MM.1S (cell line): ENCODE measurements around the gene INSYN2A.

Experiments
- DNase-seq: peaks from one replicate; pipeline ENCODE4 v3.0.0-alpha.2; 2015
- H2AFZ ChIP-seq: fragments of 300-600 bp; sonication (generic); 2 replicates; pipeline ENCODE4 v1.6.0; 2016; ENCODE audit warnings: antibody characterized with exemption, low read length
- H3F3A ChIP-seq: fragments of 300-600 bp; sonication (generic); 2 replicates; pipeline ENCODE4 v1.6.1; 2016; ENCODE audit warnings: mild to moderate bottlenecking, antibody characterized with exemption, low read length, moderate library complexity, mixed read lengths; ENCODE audit not compliant: insufficient read depth
- H3K27ac ChIP-seq: fragments of 300-600 bp; sonication (generic); 2 replicates; pipeline ENCODE4 v1.5.1; 2016; ENCODE audit warnings: mild to moderate bottlenecking, low read length
- H3K27me3 ChIP-seq: fragments of 300-600 bp; sonication (generic); replicated peaks from 2 replicates; pipeline ENCODE4 v1.6.0; 2016; ENCODE audit warnings: low read length; ENCODE audit not compliant: insufficient read depth
- H3K36me3 ChIP-seq: fragments of 300-600 bp; sonication (generic); replicated peaks from 2 replicates; pipeline ENCODE4 v1.6.1; 2016; ENCODE audit warnings: mild to moderate bottlenecking, low read length, mixed read lengths; ENCODE audit not compliant: insufficient read depth
- H3K4me1 ChIP-seq: fragments of 300-600 bp; sonication (generic); 2 replicates; pipeline ENCODE4 v1.6.1; 2016; ENCODE audit warnings: low read length, mixed read lengths
- H3K4me2 ChIP-seq: fragments of 300-600 bp; sonication (generic); 2 replicates; pipeline ENCODE4 v1.6.0; 2016; ENCODE audit warnings: low read depth, low read length
- H3K4me3 ChIP-seq: fragments of 300-600 bp; sonication (generic); 2 replicates; pipeline ENCODE4 v1.5.1; 2016; ENCODE audit warnings: low read length, mixed read lengths
- H3K79me2 ChIP-seq: fragments of 300-600 bp; sonication (generic); 2 replicates; pipeline ENCODE4 v1.6.1; 2016; ENCODE audit warnings: mixed run types, low read length, mixed read lengths
- H3K9ac ChIP-seq: fragments of 300-600 bp; sonication (generic); 2 replicates; pipeline ENCODE4 v1.6.1; 2016; ENCODE audit warnings: low read length, mixed read lengths
- H3K9me2 ChIP-seq: fragments of 300-600 bp; sonication (generic); replicated peaks from 2 replicates; pipeline ENCODE4 v1.6.1; 2016; ENCODE audit warnings: mild to moderate bottlenecking, low read length, mixed read lengths; ENCODE audit not compliant: insufficient read depth
- H3K9me3 ChIP-seq: fragments of 300-600 bp; sonication (generic); replicated peaks from 2 replicates; pipeline ENCODE4 v1.6.1; 2016; ENCODE audit warnings: mild to moderate bottlenecking, low read length, mixed read lengths; ENCODE audit not compliant: insufficient read depth
- H4K20me1 ChIP-seq: fragments of 300-600 bp; sonication (generic); 2 replicates; pipeline ENCODE4 v1.6.1; 2016; ENCODE audit warnings: mild to moderate bottlenecking, low read length, moderate library complexity, mixed read lengths; ENCODE audit not compliant: insufficient read depth
- EZH2 ChIP-seq: fragments of 300-600 bp; sonication (generic); optimal IDR thresholded peaks from 2 replicates; pipeline ENCODE3; 2017; ENCODE audit warnings: low read depth, mild to moderate bottlenecking, antibody characterized with exemption, low read length, mixed read lengths
- EZH2phosphoT487 ChIP-seq: fragments of 300-600 bp; sonication (generic); IDR thresholded peaks from 2 replicates; pipeline ENCODE4 v1.6.1; 2018; ENCODE audit warnings: antibody characterized with exemption, low read length
- TF ChIP-seq, protein P1 (sequence below): fragments of 300-600 bp; sonication (generic); IDR thresholded peaks from 2 replicates; pipeline ENCODE4 v1.5.1; 2016; ENCODE audit warnings: antibody characterized with exemption, low read length, mixed read lengths

INSYN2A gene

DNA sequence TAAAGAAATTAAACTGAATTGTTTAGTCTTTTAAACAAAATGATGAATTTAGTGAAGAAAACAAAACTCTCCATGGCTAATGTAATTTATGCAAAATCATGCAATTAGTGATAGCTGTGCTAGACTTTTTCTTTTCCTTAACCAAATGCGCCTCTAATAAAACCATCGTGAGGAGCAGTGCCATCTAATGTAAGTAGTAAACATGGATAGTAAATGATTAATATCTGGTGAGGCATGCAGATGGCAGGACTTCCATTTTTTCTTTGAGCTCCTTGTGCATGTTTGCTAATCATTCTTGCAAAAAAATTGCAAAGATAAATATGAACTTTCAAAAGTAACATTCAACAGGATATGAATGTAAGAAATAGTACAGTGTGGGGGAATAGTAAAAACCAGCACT is 2.3 kb downstream of the INSYN2A start:
- H3K4me2 ChIP-seq: no peak overlapping the region
- no peaks in the 10 kb centered on the region for H3K4me1 ChIP-seq
- no peak overlapping the region for H3K27ac ChIP-seq
- no peaks in the 10 kb centered on the region for H4K20me1 ChIP-seq
- TF ChIP-seq, protein P1, sequence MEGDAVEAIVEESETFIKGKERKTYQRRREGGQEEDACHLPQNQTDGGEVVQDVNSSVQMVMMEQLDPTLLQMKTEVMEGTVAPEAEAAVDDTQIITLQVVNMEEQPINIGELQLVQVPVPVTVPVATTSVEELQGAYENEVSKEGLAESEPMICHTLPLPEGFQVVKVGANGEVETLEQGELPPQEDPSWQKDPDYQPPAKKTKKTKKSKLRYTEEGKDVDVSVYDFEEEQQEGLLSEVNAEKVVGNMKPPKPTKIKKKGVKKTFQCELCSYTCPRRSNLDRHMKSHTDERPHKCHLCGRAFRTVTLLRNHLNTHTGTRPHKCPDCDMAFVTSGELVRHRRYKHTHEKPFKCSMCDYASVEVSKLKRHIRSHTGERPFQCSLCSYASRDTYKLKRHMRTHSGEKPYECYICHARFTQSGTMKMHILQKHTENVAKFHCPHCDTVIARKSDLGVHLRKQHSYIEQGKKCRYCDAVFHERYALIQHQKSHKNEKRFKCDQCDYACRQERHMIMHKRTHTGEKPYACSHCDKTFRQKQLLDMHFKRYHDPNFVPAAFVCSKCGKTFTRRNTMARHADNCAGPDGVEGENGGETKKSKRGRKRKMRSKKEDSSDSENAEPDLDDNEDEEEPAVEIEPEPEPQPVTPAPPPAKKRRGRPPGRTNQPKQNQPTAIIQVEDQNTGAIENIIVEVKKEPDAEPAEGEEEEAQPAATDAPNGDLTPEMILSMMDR: no peak
- TF ChIP-seq EZH2 (no peak), EZH2phosphoT487 (no peak)
- H3K4me3 ChIP-seq: no peak overlapping the region
- no peaks in the 10 kb centered on the region for H3F3A ChIP-seq
- no peaks in the 10 kb centered on the region for H3K36me3 ChIP-seq
- no peaks in the 10 kb centered on the region for H3K9me3 ChIP-seq
- no peak overlapping the region for H2AFZ ChIP-seq
- H3K79me2 ChIP-seq: no peaks in the 10 kb centered on the region
- H3K9me2 ChIP-seq: no peaks in the 10 kb centered on the region
- no peak overlapping the region for H3K9ac ChIP-seq
- H3K27me3 ChIP-seq: no peaks in the 10 kb centered on the region
- DNase-seq: no peak

- H2AFZ ChIP-seq: no peak overlapping the region
- no peak overlapping the region for H3K27ac ChIP-seq
- H3K27me3 ChIP-seq: no peaks in the 10 kb centered on the region
- H3K4me1 ChIP-seq: no peaks in the 10 kb centered on the region
- no peaks in the 10 kb centered on the region for H3K9me3 ChIP-seq
- no peaks in the 10 kb centered on the region for H3K36me3 ChIP-seq
- TF ChIP-seq EZH2phosphoT487 (no peak), EZH2 (no peak)
- TF ChIP-seq, protein P1: no peak
- no peaks in the 10 kb centered on the region for H3K79me2 ChIP-seq
- H3K9ac ChIP-seq: no peak overlapping the region
- H3F3A ChIP-seq: no peaks in the 10 kb centered on the region
- H3K9me2 ChIP-seq: no peaks in the 10 kb centered on the region
- no peak for DNase-seq
- H3K4me3 ChIP-seq: no peak overlapping the region
- no peak overlapping the region for H3K4me2 ChIP-seq
- no peaks in the 10 kb centered on the region for H4K20me1 ChIP-seq
Measured at GRCh38 chr10:127193125-127193524, 3.3 kb downstream of the INSYN2A start.

DNA sequence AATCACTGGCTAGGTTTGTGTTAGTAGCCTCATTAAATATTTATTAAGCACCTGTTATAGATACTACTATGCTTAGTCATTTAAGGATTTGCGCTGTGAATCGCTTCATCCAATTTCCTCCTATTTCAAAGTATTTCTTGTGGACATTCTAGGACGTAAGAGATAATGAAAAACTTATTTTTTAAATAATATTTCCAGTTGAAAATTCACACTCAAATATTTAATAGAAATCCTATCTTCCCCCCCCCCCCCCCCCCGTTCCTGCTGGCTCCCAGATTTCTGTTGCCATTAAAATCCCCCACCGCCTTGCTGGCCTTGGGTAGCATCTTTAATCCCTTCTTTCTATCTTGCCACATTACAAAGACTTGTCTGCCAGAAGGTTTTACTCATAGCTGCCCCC is 6.0 kb downstream of the INSYN2A start:
- Histone ChIP-seq H3K27ac (no peak overlapping the region), H3F3A (no peaks in the 10 kb centered on the region), H3K9me3 (no peaks in the 10 kb centered on the region), H3K9me2 (no peaks in the 10 kb centered on the region), H3K4me1 (no peaks in the 10 kb centered on the region), H4K20me1 (no peaks in the 10 kb centered on the region), H3K4me3 (no peak overlapping the region), H3K4me2 (no peak overlapping the region), H3K9ac (no peak overlapping the region), H3K36me3 (no peaks in the 10 kb centered on the region), H3K27me3 (no peaks in the 10 kb centered on the region), H2AFZ (no peak overlapping the region), H3K79me2 (no peaks in the 10 kb centered on the region)
- no peak for DNase-seq
- TF ChIP-seq EZH2phosphoT487: no peak
- TF ChIP-seq, protein P1: no peak
- TF ChIP-seq EZH2: no peak
